ENCODE measurements around the gene RPS2. TPM values are rescaled to one million over a fixed set of nuclear protein-coding genes. Genes with fewer than 3 reads are reported as not detected.
A peak's percentile ranks its signal among the peaks of the same experiment; 100 is the strongest.

RPS2 gene
- total and polyA plus RNA-seq, 2 of the 8 experiments (the other 6 are each of a cell fraction or from before 2014, with no cell fraction given) = 4,042 to 16,783 TPM

DNA sequence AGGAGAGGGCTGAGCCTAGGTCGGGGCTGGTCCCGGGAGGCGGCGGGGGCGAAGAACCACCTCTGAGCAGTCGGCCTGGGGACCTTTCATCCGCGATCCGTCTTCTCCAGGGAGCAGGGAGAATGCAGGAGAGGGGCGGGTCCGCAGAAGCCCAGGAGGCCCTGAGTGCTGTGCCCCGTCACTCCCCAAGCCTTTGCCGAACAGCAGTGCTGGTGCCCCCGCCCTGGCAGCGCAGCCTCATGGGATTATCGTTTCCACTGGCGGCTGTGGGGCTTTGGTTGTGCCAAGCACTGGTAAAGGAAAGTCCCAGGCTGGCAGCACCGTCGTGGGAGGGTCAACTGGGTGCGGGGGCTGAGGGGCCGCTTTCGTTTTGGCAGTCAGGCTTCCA lies 7.9 kb upstream of the RPS2 start:
- Histone ChIP-seq H4K5ac (ENCODE audit: insufficient read length, low read depth, low read length) (no peak overlapping the region), H3K9ac (replicated peaks in 1 of 4; ENCODE audit: extremely low read depth in 1 of 4, low read depth in 3 of 4, low read length in 3 of 4) (peak overlapping the region; percentile 78 to 90 (median 80)), H3K14ac (ENCODE audit: insufficient read length) (no peak overlapping the region), H3K36me3 (ENCODE audit: control insufficient read depth in 2 of 4, insufficient read depth in 4 of 4, low read length in 3 of 4) (peaks cover 11 to 25% (median 21%) of the 10 kb centered on the region in 4 experiments; a peak in 7 of 8 replicates), H3K23ac (ENCODE audit: insufficient read length) (no peak overlapping the region), H3K79me1 (ENCODE audit: low read depth, low read length) (peaks cover 12% of the 10 kb centered on the region; the same call in 1 of the 2 replicates), H2BK20ac (ENCODE audit: low read length) (no peak overlapping the region), H2AFZ (ENCODE audit: low read length) (no peak overlapping the region), H2AK5ac (ENCODE audit: low read depth, low read length) (no peak overlapping the region), H3K27me3 (replicated peaks in 1 of 4; ENCODE audit: control insufficient read depth in 3 of 4, extremely low read depth in 1 of 4, insufficient read depth in 3 of 4, low read length in 3 of 4) (no peaks in the 10 kb centered on the region), H4K91ac (replicated peaks; ENCODE audit: insufficient read length, low read length) (peak overlapping the region; percentile 65), H2BK12ac (ENCODE audit: low read depth, low read length) (no peak overlapping the region), H3K4ac (replicated peaks; ENCODE audit: insufficient read length, low read depth, low read length) (no peak overlapping the region), H3K18ac (ENCODE audit: extremely low read depth, low read length) (no peak overlapping the region), H3K23me2 (ENCODE audit: low read depth, low read length) (peaks cover 8% of the 10 kb centered on the region), H3K4me2 (ENCODE audit: insufficient read depth in 1 of 2, low read depth in 2 of 2, low read length in 2 of 2) (peak overlapping the region; percentile 95), H3K56ac (replicated peaks; ENCODE audit: insufficient read length, low read depth, low read length) (no peak overlapping the region), H3K9me3 (ENCODE audit: insufficient read depth in 2 of 2, low read depth in 1 of 2, low read length in 1 of 2) (no peaks in the 10 kb centered on the region), H4K8ac (ENCODE audit: extremely low read depth, insufficient read depth, low read length) (peak overlapping the region; percentile 95; the same call in 1 of the 2 replicates), H2BK5ac (ENCODE audit: low read depth, low read length) (no peak overlapping the region), H2BK120ac (replicated peaks; ENCODE audit: low read depth, low read length) (no peak overlapping the region), H3K4me3 (ENCODE audit: extremely low read depth in 1 of 4, insufficient read depth in 2 of 4, low read depth in 3 of 4, low read length in 4 of 4) (peak overlapping the region; percentile 83 to 93 (median 89)), H4K20me1 (replicated peaks in 1 of 2; ENCODE audit: control insufficient read depth in 1 of 2, insufficient read depth in 2 of 2, low read length in 2 of 2) (peaks cover 2 to 21% of the 10 kb centered on the region in 2 experiments), H3K27ac (ENCODE audit: low read depth, low read length) (no peak overlapping the region), H3K4me1 (replicated peaks in 1 of 4; ENCODE audit: control insufficient read depth in 3 of 4, insufficient read depth in 4 of 4, low read length in 3 of 4) (peaks cover 0 to 6% (median 5%) of the 10 kb centered on the region in 4 experiments; a peak in 5 of 7 replicates), H3K79me2 (ENCODE audit: control insufficient read depth in 1 of 2, insufficient read depth in 2 of 2, low read length in 2 of 2) (peaks cover 3 to 16% of the 10 kb centered on the region in 2 experiments; a peak in 2 of 4 replicates), H2BK15ac (ENCODE audit: low read length) (no peak overlapping the region)
- 11% methylated on average over 21 of the region's 22 CpGs; no CpG with 5 or more reads in 1 of the 2 experiments for WGBS, 2 experiments (ENCODE audit: extremely low coverage in 1 of 2, insufficient coverage in 1 of 2, insufficient read length in 1 of 2, insufficient replicate concordance in 2 of 2, low coverage in 1 of 2, low lambda C conversion rate in 2 of 2, missing lambda C conversion rate in 1 of 2)
- ChIA-PET POLR2A (ENCODE audit: partially characterized antibody) (interaction anchor here (0.9 to 28.2 kb wide), 5 partner anchors 9 to 983 kb away, joined by 3 to 736 read pairs (median 105); partner anchors contain the start of genes GFER, NDUFB10, NOXO1 and RNF151), CTCF (ENCODE audit: partially characterized antibody) (interaction anchor here (1.2 to 2.1 kb wide), 2 partner anchors 12 to 31 kb away, joined by 5 to 7 read pairs; partner anchors contain the start of gene NDUFB10)
- FAIRE-seq (no peak), DNase-seq (ENCODE audit: low read depth in 1 of 2, low spot score in 2 of 2) (no peak)
- TF ChIP-seq POLR2A (IDR thresholded peaks at IDR 0.05; ENCODE audit: control extremely low read depth in 1 of 2, low read depth in 2 of 2, low read length in 2 of 2) (no peak), POU5F1 (IDR thresholded peaks at IDR 0.05; ENCODE audit: low read depth, low read length) (no peak), SP1 (IDR thresholded peaks at IDR 0.05; ENCODE audit: low read depth, low read length) (no peak), RBBP5 (IDR thresholded peaks at IDR 0.05; ENCODE audit: borderline replicate concordance, low read depth, low read length) (no peak), ZNF274 (IDR thresholded peaks at IDR 0.05; ENCODE audit: borderline replicate concordance, extremely low read depth, low read length) (no peak), KDM5A (IDR thresholded peaks at IDR 0.05; ENCODE audit: low read length) (no peak), TEAD4 (IDR thresholded peaks at IDR 0.05; ENCODE audit: low read depth, low read length) (no peak), CBX5 (IDR thresholded peaks at IDR 0.05; ENCODE audit: low read depth, low read length) (no peak), HDAC2 (IDR thresholded peaks at IDR 0.05; ENCODE audit: borderline replicate concordance in 1 of 2, low read depth in 2 of 2, low read length in 2 of 2) (no peak)
- TF ChIP-seq, protein P1, sequence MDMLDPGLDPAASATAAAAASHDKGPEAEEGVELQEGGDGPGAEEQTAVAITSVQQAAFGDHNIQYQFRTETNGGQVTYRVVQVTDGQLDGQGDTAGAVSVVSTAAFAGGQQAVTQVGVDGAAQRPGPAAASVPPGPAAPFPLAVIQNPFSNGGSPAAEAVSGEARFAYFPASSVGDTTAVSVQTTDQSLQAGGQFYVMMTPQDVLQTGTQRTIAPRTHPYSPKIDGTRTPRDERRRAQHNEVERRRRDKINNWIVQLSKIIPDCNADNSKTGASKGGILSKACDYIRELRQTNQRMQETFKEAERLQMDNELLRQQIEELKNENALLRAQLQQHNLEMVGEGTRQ (IDR thresholded peaks at IDR 0.05; ENCODE audit: low read length) = no peak
- TF ChIP-seq, protein P2, sequence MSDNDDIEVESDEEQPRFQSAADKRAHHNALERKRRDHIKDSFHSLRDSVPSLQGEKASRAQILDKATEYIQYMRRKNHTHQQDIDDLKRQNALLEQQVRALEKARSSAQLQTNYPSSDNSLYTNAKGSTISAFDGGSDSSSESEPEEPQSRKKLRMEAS (IDR thresholded peaks at IDR 0.05) = no peak
- TF ChIP-seq, protein P3, sequence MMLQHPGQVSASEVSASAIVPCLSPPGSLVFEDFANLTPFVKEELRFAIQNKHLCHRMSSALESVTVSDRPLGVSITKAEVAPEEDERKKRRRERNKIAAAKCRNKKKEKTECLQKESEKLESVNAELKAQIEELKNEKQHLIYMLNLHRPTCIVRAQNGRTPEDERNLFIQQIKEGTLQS (IDR thresholded peaks at IDR 0.05; ENCODE audit: insufficient read depth, low read depth, low read length) = no peak

All from H1 (cell line).